K562 (cell line): Measurements from ENCODE around the gene CUL9. TPM values are rescaled to one million over a fixed set of nuclear protein-coding genes. Genes with fewer than 3 reads are reported as not detected.

Experiments used
- ARID4B ChIP-seq: sonication (generic); formaldehyde crosslinking; IDR thresholded peaks from 2 replicates; pipeline ENCODE4 v1.8.0; 2022; ENCODE audit warnings: mild to moderate bottlenecking, missing genetic modification reagents
- BCLAF1 ChIP-seq, 2 experiments: fragments of 450-650 bp in 1 of 2; IDR thresholded peaks; 2 replicates each; pipeline ENCODE4 v1.6.1; 2011 to 2017; ENCODE audit warnings: low read depth in 2 of 2, antibody characterized with exemption in 1 of 2, borderline replicate concordance in 1 of 2, low read length in 1 of 2, mild to moderate bottlenecking in 1 of 2, mixed read lengths in 1 of 2; ENCODE audit not compliant: control insufficient read depth in 1 of 2
- CSDE1 ChIP-seq, 2 experiments: fragments of 450-650 bp; IDR thresholded peaks; 2 replicates each; pipeline ENCODE4 v1.6.1; 2016; ENCODE audit warnings: mild to moderate bottlenecking in 1 of 2
- FOS ChIP-seq: IDR thresholded peaks from 3 replicates; pipeline ENCODE4 v1.6.1; 2011; ENCODE audit not compliant: insufficient read length; ENCODE audit errors: extremely low read depth
- POLR2A ChIP-seq: fragments of 450-650 bp; conservative IDR thresholded peaks from 2 replicates; pipeline ENCODE4 v1.6.1; 2016
- PRDM10 ChIP-seq: fragments of 450-650 bp; IDR thresholded peaks from 2 replicates; pipeline ENCODE4 v1.6.1; 2018; ENCODE audit not compliant: partially characterized antibody
- STAT6 ChIP-seq: sonication (generic); formaldehyde crosslinking; IDR thresholded peaks from 2 replicates; pipeline ENCODE4 v1.8.1; 2023; ENCODE audit warnings: mild to moderate bottlenecking, missing genetic modification reagents
- VEZF1 ChIP-seq: fragments of 200-800 bp; sonication (Bioruptor generic); IDR thresholded peaks from 2 replicates; pipeline ENCODE4 v1.6.1; 2017; ENCODE audit warnings: missing genetic modification characterization, missing compliant biosample characterization
- ZBTB7A ChIP-seq: IDR thresholded peaks from 2 replicates; pipeline ENCODE4 v1.6.1; 2011; ENCODE audit warnings: low read depth, mild to moderate bottlenecking, low read length, moderate library complexity, borderline replicate concordance; ENCODE audit not compliant: control insufficient read depth
- polyA plus RNA-seq, 8 experiments: library from polyadenylated mRNA; depleted of rRNA in 4 of 8; stranded (reverse) in 5 of 8; unstranded in 3 of 8; fragments of >200 nt; fragmentation: Nextera tagmentation in 2 of 8; fragmentation: Illumina TruSeq in 1 of 8; extraction: Ambion mirVana in 2 of 8; extraction: Trizol in 1 of 8; gene quantifications; 2 replicates each; pipeline versions ENCODE4 v1.2.1 to v1.2.3, GENCODE V29; 2011 to 2014; ENCODE audit warnings: inconsistent platforms in 1 of 8, missing spikeins in 1 of 8
- total RNA-seq, 7 experiments: library from RNA; depleted of rRNA in 6 of 7; stranded (reverse); fragments of >200 nt in 6 of 7; fragmentation: Illumina TruSeq in 2 of 7; extraction: Trizol in 2 of 7; gene quantifications; 2 replicates each; pipeline versions ENCODE4 v1.2.1 to v1.2.3, GENCODE V29; 2011 to 2021; ENCODE audit warnings: low replicate concordance in 1 of 7

The CUL9 gene
- total and polyA plus RNA-seq, 9 of the 15 experiments (the other 6 are each of a cell fraction or from before 2014, with no cell fraction given) = 0.50 to 20.7 (median 6.6) TPM

GRCh38 chr6:43247114-43247999 lies 65.4 kb downstream of the CUL9 start (continued):
- no peak for TF ChIP-seq BCLAF1 (IDR thresholded peaks at IDR 0.05; ENCODE audit: borderline replicate concordance in 1 of 2, control insufficient read depth in 1 of 2, low read depth in 2 of 2, low read length in 1 of 2)
- TF ChIP-seq POLR2A = no peak
- TF ChIP-seq CSDE1 (IDR thresholded peaks at IDR 0.05) = no peak
- peak; percentile 80 for TF ChIP-seq VEZF1
- TF ChIP-seq ARID4B (CRISPR knock-in tag) = peak; percentile 86
- no peak for TF ChIP-seq FOS
- peak; percentile 11; the same call in 1 of the 2 replicates for TF ChIP-seq ZBTB7A
- no peak for TF ChIP-seq PRDM10
- no peak for TF ChIP-seq STAT6 (CRISPR knock-in tag)
